ENCODE results near the gene UBR4. TPM values are rescaled to one million over a fixed set of nuclear protein-coding genes. Genes with fewer than 3 reads are reported as not detected.
A peak's percentile ranks its signal among the peaks of the same experiment; 100 is the strongest.

Gene UBR4
- total RNA-seq, 1 donor from 2014 or later, result 125 TPM

GRCh38 chr1:19081218-19081893, 128.7 kb downstream of the UBR4 start:
- TF ChIP-seq CTCF (IDR thresholded peaks at IDR 0.05), result no peak
- Histone ChIP-seq H3K4me1 (peaks cover 25% of the 10 kb centered on the region), H3K27me3 (ENCODE audit: low read depth) (no peaks in the 10 kb centered on the region), H3K27ac (peak overlapping the region; percentile 68), H3K4me3 (peak overlapping the region; percentile 28), H3K36me3 (peaks cover 98% of the 10 kb centered on the region), H3K9me3 (no peaks in the 10 kb centered on the region)
- intact Hi-C loops (cut with DNase I), result no loop called here
- ATAC-seq, result peak; percentile 41 to 53
- no peak for DNase-seq

- Histone ChIP-seq H3K36me3 (peaks cover 98% of the 10 kb centered on the region), H3K9me3 (no peaks in the 10 kb centered on the region), H3K27me3 (ENCODE audit: low read depth) (no peaks in the 10 kb centered on the region), H3K4me3 (peak overlapping the region; percentile 28), H3K27ac (peak overlapping the region; percentile 68), H3K4me1 (peaks cover 27% of the 10 kb centered on the region)
- ATAC-seq (no peak), DNase-seq (no peak)
- intact Hi-C loops (cut with DNase I), result no loop called here
- TF ChIP-seq CTCF (IDR thresholded peaks at IDR 0.05), result no peak
These were observed 129.3 kb downstream of the UBR4 start for GRCh38 chr1:19080721-19081120.

GRCh38 chr1:19079541-19080472, 130.3 kb downstream of the UBR4 start:
- peak overlapping the region; percentile 44 for H3K27ac ChIP-seq
- intact Hi-C loops (cut with DNase I), result no loop called here
- peaks cover 98% of the 10 kb centered on the region for H3K36me3 ChIP-seq
- DNase-seq, result no peak
- H3K4me3 ChIP-seq, result no peak overlapping the region
- no peak for TF ChIP-seq CTCF (IDR thresholded peaks at IDR 0.05)
- no peaks in the 10 kb centered on the region for H3K27me3 ChIP-seq (ENCODE audit: low read depth)
- no peaks in the 10 kb centered on the region for H3K9me3 ChIP-seq
- H3K4me1 ChIP-seq, result peaks cover 36% of the 10 kb centered on the region
- peak in 1 of 2 donors; percentile 36 for ATAC-seq

- ATAC-seq (no peak), DNase-seq (no peak)
- H3K36me3 ChIP-seq, result peaks cover 98% of the 10 kb centered on the region
These were observed 131.5 kb downstream of the UBR4 start for GRCh38 chr1:19078536-19078935.

More at GRCh38 chr1:19078536-19078935, 131.5 kb downstream of the UBR4 start:
- Histone ChIP-seq H3K27ac (no peak overlapping the region), H3K9me3 (no peaks in the 10 kb centered on the region), H3K27me3 (ENCODE audit: low read depth) (no peaks in the 10 kb centered on the region), H3K4me3 (no peak overlapping the region), H3K4me1 (peaks cover 49% of the 10 kb centered on the region)
- intact Hi-C loops (cut with DNase I), result no loop called here
- no peak for TF ChIP-seq CTCF (IDR thresholded peaks at IDR 0.05)
